GM20000 (cell line): ENCODE results near the gene ZNF514.

ENCODE experiments used
- DNase-seq: peaks from one replicate; pipeline ENCODE4 v3.0.0; 2012; ENCODE audit warnings: low spot score
- TF ChIP-seq, protein P1 (sequence below): IDR thresholded peaks from 2 replicates; pipeline ENCODE4 v1.5.1; 2012; ENCODE audit warnings: mild to moderate bottlenecking, control low read depth; ENCODE audit errors: extremely low read depth, missing control alignments

Gene ZNF514

DNA sequence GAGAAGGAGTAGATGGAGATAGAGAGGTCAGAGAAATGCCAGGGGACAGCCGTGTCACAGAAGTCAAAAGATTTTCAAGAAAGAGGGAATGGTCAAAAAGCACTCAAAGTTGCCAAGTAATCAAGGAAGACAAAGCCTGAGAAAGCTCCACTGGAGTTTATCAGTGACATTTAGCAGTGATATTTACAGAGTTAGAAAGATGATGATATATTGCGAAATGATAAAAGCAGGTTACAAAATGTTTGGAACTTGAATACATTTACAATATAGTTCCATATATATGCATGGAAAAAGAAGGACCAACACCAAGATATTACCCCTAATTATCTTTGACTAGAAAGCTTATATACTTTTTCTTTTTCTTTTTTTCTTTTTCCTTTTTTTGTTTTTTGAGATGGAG, 26.3 kb upstream of the ZNF514 start:
- DNase-seq = no peak
- TF ChIP-seq, protein P1, sequence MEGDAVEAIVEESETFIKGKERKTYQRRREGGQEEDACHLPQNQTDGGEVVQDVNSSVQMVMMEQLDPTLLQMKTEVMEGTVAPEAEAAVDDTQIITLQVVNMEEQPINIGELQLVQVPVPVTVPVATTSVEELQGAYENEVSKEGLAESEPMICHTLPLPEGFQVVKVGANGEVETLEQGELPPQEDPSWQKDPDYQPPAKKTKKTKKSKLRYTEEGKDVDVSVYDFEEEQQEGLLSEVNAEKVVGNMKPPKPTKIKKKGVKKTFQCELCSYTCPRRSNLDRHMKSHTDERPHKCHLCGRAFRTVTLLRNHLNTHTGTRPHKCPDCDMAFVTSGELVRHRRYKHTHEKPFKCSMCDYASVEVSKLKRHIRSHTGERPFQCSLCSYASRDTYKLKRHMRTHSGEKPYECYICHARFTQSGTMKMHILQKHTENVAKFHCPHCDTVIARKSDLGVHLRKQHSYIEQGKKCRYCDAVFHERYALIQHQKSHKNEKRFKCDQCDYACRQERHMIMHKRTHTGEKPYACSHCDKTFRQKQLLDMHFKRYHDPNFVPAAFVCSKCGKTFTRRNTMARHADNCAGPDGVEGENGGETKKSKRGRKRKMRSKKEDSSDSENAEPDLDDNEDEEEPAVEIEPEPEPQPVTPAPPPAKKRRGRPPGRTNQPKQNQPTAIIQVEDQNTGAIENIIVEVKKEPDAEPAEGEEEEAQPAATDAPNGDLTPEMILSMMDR = no peak

DNA sequence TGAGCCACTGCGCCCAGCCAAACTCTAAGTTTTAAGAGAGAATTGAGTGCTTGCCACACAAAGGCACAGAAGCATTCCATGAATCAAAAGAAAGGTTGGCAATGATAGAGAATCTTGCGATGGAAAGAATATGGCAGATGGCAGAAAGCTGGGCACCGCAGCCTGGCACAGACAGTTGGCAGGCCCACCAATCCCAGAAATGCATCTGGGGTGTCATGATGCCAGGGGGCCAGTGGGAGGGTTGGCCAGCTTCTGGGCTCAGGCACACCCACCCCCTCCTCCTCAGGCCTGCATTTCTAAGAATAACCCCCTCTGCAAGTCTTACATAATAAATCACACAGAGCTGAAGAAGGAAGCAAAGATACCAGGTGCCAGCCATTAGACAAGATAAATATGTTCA, 25.5 kb upstream of the ZNF514 start:
- TF ChIP-seq, protein P1 = no peak
- no peak for DNase-seq

DNA sequence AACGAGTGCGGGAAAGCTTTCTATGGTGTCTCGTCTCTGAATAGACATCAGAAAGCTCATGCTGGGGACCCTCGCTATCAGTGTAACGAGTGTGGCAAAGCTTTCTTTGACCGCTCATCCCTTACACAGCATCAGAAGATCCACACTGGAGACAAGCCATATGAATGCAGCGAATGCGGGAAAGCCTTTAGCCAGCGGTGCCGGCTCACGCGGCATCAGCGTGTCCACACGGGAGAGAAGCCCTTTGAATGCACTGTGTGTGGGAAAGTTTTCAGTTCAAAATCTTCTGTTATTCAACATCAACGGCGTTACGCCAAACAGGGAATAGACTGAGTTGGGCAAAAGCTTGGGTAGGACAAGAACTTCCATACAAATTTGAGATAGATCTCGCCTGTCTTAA, 22.1 kb upstream of the ZNF514 start:
- TF ChIP-seq, protein P1 = no peak
- no peak for DNase-seq

DNA sequence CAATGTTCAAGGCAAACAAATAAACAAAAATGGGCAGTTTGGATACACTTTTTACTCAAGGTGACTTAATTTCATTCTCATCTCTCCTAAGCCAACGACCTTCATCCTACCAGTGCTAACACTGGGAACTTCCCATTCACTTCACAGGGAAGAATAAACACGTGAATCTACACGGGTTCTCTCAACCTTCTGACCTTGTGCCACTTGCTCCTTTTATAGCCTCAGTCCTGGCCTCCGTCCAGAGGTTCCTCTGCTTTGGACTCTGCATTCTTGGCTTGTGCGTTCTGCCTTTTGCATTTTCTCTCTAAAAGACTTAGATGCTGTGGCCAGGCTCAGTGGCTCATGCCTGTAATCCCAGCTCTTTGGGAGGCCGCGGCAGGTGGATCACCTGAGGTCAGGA, 19.8 kb upstream of the ZNF514 start:
- no peak for DNase-seq
- TF ChIP-seq, protein P1 = no peak

DNA sequence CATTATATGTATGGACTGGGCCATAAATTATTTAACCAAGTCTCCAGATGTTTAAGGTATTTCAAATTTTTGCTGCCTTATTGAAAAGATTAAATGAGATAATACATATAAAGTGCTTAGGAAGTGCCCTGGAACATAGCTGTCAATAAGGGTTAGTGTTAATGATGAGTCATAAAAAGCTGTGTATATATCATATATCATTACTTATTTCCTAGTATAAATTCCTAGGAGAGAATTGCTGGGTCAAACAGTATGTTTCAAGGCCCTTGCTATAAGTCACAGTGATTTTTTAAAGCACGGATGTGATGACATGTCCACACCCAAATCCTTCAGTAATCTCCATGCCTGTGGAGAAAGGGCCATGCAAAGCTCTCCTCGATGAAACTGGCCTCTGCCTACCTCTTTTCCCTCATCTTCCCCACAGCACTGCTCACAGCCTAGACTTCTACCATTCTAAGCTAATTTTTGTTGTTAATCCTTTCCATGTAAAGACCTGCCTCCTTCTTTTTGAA, 14.4 kb upstream of the ZNF514 start:
- no peak for DNase-seq

DNA sequence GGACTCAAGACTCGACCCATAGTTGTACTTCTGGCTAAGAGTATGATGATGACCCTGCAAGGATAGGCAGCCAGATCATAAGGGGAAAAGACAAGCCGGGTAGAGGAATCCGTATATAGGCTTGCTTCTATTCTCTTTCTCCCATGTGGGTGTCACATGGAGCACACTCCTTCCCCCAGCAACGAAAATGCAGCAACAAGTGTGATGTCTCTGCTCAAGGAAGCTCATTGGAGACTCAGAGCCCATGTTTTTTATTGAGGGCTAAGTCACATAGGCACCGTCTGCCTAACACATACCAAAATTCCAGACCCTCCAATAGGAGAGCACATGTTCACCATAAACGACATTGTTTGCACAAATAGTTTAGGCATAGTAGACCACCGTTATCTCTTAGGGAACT, 12.3 kb upstream of the ZNF514 start:
- DNase-seq = no peak
- TF ChIP-seq, protein P1 = no peak

More for the DNA sequence above, 14.4 kb upstream of the ZNF514 start:
- TF ChIP-seq, protein P1 = no peak

DNA sequence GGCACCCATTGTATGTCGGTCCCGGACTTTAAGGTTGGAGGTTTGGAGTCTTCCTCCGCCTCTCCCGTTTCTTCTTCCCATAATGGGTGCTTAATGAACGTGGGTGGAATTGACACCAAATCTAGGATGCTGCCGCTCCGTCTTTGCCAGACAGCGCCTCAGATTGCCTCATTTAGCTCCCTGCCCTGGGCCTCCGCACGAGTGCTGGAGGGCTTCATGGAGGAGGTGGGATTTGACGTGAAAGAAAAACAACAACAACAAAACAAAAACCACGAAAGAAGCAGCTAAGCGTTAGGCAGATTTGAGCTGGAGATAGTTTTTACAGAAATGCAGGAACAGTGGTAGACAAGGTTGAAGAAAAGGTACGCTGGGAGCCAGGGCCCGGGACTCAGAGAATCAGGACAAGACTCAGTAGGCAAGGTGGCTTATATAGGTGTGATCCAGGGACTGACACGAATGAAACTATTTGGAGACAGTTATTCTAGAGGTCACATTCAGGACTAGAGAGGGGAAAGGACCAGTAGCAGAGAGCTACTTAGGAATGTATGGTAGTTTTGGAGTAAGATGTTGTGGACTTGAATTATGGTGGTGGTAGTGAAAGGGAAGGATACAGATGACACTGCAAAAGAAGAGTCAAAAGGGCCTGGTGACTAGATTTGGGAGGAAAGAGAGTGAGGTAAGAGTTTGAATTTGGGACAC, 6.6 kb upstream of the ZNF514 start:
- TF ChIP-seq, protein P1 = no peak
- DNase-seq = no peak
